KMS-11 (cell line): ENCODE measurements around the gene PRMT5.
"Not testable (repeated sequence)": the region's sequence is repeated elsewhere in the genome, so short reads cannot be mapped to it uniquely, and the experiment has no call there.

Experiments
- H2AFZ ChIP-seq: fragments of 200-600 bp; sonication (generic); 2 replicates; pipeline ENCODE4 v1.6.1; 2016; ENCODE audit warnings: antibody characterized with exemption, mixed run types, low read depth
- H3K27ac ChIP-seq: fragments of 200-600 bp; sonication (generic); 2 replicates; pipeline ENCODE4 v1.6.1; 2016; ENCODE audit warnings: mild to moderate bottlenecking, mixed run types
- H3K27me3 ChIP-seq: fragments of 200-600 bp; sonication (generic); 2 replicates; pipeline ENCODE4 v1.6.1; 2017; ENCODE audit warnings: mild to moderate bottlenecking, low read depth, mixed run types, moderate library complexity; ENCODE audit not compliant: insufficient read depth
- H3K36me3 ChIP-seq: fragments of 200-600 bp; sonication (generic); 2 replicates; pipeline ENCODE4 v1.6.1; 2017; ENCODE audit warnings: mild to moderate bottlenecking, mixed run types; ENCODE audit not compliant: insufficient read depth
- H3K4me1 ChIP-seq: fragments of 200-600 bp; sonication (generic); 2 replicates; pipeline ENCODE4 v1.6.1; 2016; ENCODE audit warnings: mild to moderate bottlenecking, low read depth, mixed run types; ENCODE audit not compliant: poor library complexity, severe bottlenecking
- H3K4me2 ChIP-seq: fragments of 200-600 bp; sonication (generic); 2 replicates; pipeline ENCODE4 v1.7.0; 2016; ENCODE audit warnings: mild to moderate bottlenecking, mixed run types
- H3K4me3 ChIP-seq: fragments of 200-600 bp; sonication (generic); IDR thresholded peaks from 2 replicates; pipeline ENCODE4 v1.6.1; 2017; ENCODE audit warnings: low read depth, low read length, mixed read lengths; ENCODE audit not compliant: insufficient read depth
- H3K79me2 ChIP-seq: fragments of 200-600 bp; sonication (generic); 2 replicates; pipeline ENCODE4 v1.6.1; 2016; ENCODE audit warnings: low read depth, mixed run types; ENCODE audit not compliant: insufficient read depth
- H3K9ac ChIP-seq: fragments of 200-600 bp; sonication (generic); 2 replicates; pipeline ENCODE4 v1.6.1; 2016; ENCODE audit warnings: mild to moderate bottlenecking, mixed run types
- H4K20me1 ChIP-seq: fragments of 200-600 bp; sonication (generic); 2 replicates; pipeline ENCODE4 v1.6.1; 2016; ENCODE audit warnings: mild to moderate bottlenecking, mixed run types; ENCODE audit not compliant: insufficient read depth
- TF ChIP-seq, protein P1 (sequence below): fragments of 200-600 bp; sonication (generic); conservative IDR thresholded peaks from 2 replicates; pipeline ENCODE4 v1.6.1; 2017; ENCODE audit warnings: low read depth, mild to moderate bottlenecking, antibody characterized with exemption, low read length, moderate library complexity, mixed read lengths

PRMT5 gene

DNA sequence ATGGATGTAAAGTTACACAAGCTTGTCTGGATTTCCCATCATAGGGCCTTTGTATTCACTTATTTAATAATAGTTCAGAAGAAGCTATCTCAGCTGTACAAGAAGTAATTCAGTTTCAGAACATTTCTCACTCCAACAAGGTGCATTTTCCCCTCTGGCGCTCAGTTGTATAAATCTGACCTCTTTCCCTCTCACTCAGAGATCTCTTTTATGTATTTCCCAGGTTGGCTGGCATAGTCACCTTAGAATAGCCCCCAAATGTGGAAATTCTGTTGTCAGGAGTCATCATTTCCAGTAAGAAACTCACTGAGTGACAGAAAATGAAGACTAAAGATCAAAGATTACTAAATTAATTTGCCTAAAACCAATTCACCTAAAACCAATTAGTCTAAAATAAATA, 42.0 kb upstream of the PRMT5 start:
- TF ChIP-seq, protein P1, sequence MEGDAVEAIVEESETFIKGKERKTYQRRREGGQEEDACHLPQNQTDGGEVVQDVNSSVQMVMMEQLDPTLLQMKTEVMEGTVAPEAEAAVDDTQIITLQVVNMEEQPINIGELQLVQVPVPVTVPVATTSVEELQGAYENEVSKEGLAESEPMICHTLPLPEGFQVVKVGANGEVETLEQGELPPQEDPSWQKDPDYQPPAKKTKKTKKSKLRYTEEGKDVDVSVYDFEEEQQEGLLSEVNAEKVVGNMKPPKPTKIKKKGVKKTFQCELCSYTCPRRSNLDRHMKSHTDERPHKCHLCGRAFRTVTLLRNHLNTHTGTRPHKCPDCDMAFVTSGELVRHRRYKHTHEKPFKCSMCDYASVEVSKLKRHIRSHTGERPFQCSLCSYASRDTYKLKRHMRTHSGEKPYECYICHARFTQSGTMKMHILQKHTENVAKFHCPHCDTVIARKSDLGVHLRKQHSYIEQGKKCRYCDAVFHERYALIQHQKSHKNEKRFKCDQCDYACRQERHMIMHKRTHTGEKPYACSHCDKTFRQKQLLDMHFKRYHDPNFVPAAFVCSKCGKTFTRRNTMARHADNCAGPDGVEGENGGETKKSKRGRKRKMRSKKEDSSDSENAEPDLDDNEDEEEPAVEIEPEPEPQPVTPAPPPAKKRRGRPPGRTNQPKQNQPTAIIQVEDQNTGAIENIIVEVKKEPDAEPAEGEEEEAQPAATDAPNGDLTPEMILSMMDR = no peak
- Histone ChIP-seq H3K4me2 (no peak overlapping the region), H3K36me3 (no peaks in the 10 kb centered on the region), H3K4me3 (no peak overlapping the region), H3K4me1 (no peaks in the 10 kb centered on the region), H3K27me3 (no peaks in the 10 kb centered on the region), H2AFZ (no peak overlapping the region), H3K79me2 (no peaks in the 10 kb centered on the region), H3K9ac (no peak overlapping the region), H4K20me1 (no peaks in the 10 kb centered on the region), H3K27ac (no peak overlapping the region)

DNA sequence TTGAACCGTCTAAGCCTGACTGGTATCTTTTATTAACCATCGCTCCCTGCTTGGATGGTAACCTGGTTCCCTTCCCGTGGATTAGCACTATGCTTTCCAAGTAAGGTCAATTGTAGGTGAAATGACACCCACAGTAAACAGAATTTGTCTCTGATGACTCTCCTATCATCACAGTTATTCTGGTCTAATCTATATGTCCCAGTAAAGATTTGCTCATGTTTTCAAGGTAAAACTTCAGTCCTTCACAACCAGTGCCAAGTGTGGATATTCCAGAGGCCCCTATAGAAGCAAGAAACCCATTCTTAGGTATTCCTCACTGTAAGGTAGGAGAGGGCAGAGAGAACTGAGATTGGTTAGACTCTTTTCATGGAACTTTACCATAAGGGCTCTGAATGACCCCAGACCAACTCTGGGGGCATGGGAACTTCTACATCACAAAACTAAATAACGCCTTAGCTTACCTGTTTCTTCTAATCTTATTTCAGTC, 37.6 kb upstream of the PRMT5 start:
- TF ChIP-seq, protein P1 = no peak
- Histone ChIP-seq H3K27me3 (no peaks in the 10 kb centered on the region), H3K4me2 (no peak overlapping the region)

DNA sequence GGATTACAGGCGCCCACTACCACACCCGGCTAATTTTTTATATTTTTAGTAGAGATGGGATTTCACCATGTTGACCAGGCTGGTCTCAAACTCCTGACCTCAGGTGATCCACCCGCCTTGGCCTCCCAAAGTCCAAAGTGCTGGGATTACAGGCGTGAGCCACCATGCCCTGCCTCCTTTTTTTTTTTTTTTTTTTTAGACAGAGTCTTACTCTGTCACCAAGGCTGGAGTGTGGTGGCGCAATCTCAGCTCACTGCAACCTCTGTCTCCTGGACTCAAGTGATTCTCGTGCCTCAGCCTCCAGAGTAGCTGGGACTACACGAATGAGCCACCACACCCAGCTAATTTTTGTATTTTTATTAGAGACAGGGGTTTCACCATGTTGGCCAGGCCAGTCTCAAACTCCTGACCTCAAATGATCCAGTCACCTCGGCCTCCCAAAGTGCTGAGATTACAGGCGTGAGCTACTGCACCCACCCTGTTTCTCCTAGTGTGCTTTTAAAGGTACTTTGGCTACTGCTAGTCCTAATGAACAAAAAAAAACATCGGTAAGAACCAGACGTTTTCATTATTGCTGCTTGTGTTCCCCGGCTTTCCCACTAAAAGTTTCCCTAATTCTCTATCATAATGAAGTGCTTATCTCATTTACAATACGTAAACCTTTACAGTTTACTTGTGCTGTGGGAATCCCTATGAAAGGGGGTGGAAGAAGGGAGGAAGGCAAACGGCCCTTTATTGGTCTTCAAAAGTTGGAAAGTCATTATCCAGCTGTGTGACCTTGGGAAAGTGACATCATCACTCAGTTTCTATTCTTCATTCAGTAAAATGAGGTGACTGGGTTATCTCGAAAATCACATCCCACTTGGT, 37.0 kb upstream of the PRMT5 start:
- not testable (repeated sequence) for H3K79me2 ChIP-seq, H4K20me1 ChIP-seq, H3K9ac ChIP-seq, H2AFZ ChIP-seq, H3K36me3 ChIP-seq, H3K4me2 ChIP-seq, H3K4me1 ChIP-seq, H3K27me3 ChIP-seq, H3K27ac ChIP-seq, H3K4me3 ChIP-seq

More for the DNA sequence above, 37.6 kb upstream of the PRMT5 start:
- Histone ChIP-seq H3K27ac (no peak overlapping the region), H3K9ac (no peak overlapping the region), H4K20me1 (no peaks in the 10 kb centered on the region), H3K4me1 (no peaks in the 10 kb centered on the region), H3K79me2 (no peaks in the 10 kb centered on the region), H3K36me3 (no peaks in the 10 kb centered on the region), H3K4me3 (no peak overlapping the region), H2AFZ (no peak overlapping the region)

DNA sequence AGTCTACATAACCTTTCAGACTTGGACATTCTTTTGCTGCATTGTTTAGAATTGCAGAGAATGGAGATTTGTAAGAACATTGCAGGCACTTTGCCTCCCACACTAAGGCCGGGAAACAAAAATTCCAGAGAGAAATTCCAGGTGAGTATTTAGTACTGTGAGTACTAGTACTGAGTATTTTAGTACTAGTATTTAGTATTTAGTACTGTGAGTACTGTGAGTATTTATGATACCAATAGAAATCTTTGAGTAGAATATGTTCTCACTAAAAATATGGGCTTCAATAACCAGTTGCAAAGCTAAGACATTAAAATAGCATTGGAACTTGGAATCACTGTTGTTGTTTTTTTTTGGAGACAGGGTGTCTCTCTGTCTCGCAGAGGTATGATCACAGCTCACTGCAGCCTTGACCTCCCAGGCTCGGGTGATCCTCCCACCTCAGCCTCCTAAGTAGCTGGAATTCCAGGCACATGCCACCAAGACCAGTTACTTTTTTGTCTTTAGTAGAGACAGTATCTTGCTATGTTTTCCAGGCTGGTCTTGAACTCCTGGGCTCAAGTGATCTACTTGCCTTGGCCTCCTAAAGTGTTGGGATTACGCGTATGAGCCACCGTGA, 33.0 kb upstream of the PRMT5 start:
- no peak overlapping the region for H3K27ac ChIP-seq
- no peaks in the 10 kb centered on the region for H4K20me1 ChIP-seq
- TF ChIP-seq, protein P1 = no peak
- H3K27me3 ChIP-seq = no peaks in the 10 kb centered on the region
- H3K4me2 ChIP-seq = no peak overlapping the region
- H3K4me1 ChIP-seq = no peaks in the 10 kb centered on the region
- no peaks in the 10 kb centered on the region for H3K79me2 ChIP-seq
- no peak overlapping the region for H2AFZ ChIP-seq
- no peaks in the 10 kb centered on the region for H3K36me3 ChIP-seq
- no peak overlapping the region for H3K4me3 ChIP-seq
- no peak overlapping the region for H3K9ac ChIP-seq
